Hepatocyte (in vitro differentiated cells): ENCODE results near the gene SNRNP200. TPM values are rescaled to one million over a fixed set of nuclear protein-coding genes. Genes with fewer than 3 reads are reported as not detected.

Experiments
- DNase-seq: peaks from one replicate; pipeline ENCODE4 v3.0.0-alpha.2; 2016; ENCODE audit warnings: low spot score
- H2AFZ ChIP-seq: fragments of 200-600 bp; sonication (generic); 2 replicates; pipeline ENCODE4 v1.6.0; 2016; ENCODE audit warnings: antibody characterized with exemption, mild to moderate bottlenecking
- H3K27ac ChIP-seq: fragments of 200-600 bp; sonication (generic); 2 replicates; pipeline ENCODE4 v1.5.1; 2016; ENCODE audit warnings: mild to moderate bottlenecking
- H3K27me3 ChIP-seq: fragments of 200-600 bp; sonication (generic); 2 replicates; pipeline ENCODE4 v1.6.1; 2016
- H3K36me3 ChIP-seq: fragments of 200-600 bp; sonication (generic); replicated peaks from 2 replicates; pipeline ENCODE4 v1.5.1; 2016; ENCODE audit warnings: low read depth; ENCODE audit not compliant: insufficient read depth
- H3K4me1 ChIP-seq: fragments of 200-600 bp; sonication (generic); 2 replicates; pipeline ENCODE4 v1.5.1; 2016; ENCODE audit warnings: mild to moderate bottlenecking, moderate library complexity; ENCODE audit not compliant: insufficient read depth
- H3K4me2 ChIP-seq: fragments of 200-600 bp; sonication (generic); 2 replicates; pipeline ENCODE4 v1.6.0; 2016
- H3K4me3 ChIP-seq: fragments of 200-600 bp; sonication (generic); 2 replicates; pipeline ENCODE4 v1.5.1; 2016; ENCODE audit warnings: mild to moderate bottlenecking
- H3K79me2 ChIP-seq: fragments of 200-600 bp; sonication (generic); 2 replicates; pipeline ENCODE4 v1.6.0; 2017; ENCODE audit warnings: mild to moderate bottlenecking
- H3K9me2 ChIP-seq: fragments of 200-600 bp; sonication (generic); replicated peaks from 2 replicates; pipeline ENCODE4 v1.6.0; 2017; ENCODE audit warnings: mild to moderate bottlenecking; ENCODE audit not compliant: insufficient read depth
- H3K9me3 ChIP-seq: fragments of 200-600 bp; sonication (generic); 2 replicates; pipeline ENCODE4 v1.5.1; 2016; ENCODE audit warnings: low read depth, mild to moderate bottlenecking
- H4K20me1 ChIP-seq: fragments of 200-600 bp; sonication (generic); 2 replicates; pipeline ENCODE4 v1.6.0; 2016; ENCODE audit warnings: mild to moderate bottlenecking; ENCODE audit not compliant: insufficient read depth, poor library complexity, severe bottlenecking
- EZH2 ChIP-seq: fragments of 200-600 bp; sonication (generic); IDR thresholded peaks from 2 replicates; pipeline ENCODE4 v1.6.1; 2016; ENCODE audit warnings: antibody characterized with exemption, mild to moderate bottlenecking, borderline replicate concordance
- EZH2phosphoT487 ChIP-seq: fragments of 200-600 bp; sonication (generic); IDR thresholded peaks from one replicate; pipeline ENCODE4 v1.6.1; 2018; ENCODE audit warnings: antibody characterized with exemption, mild to moderate bottlenecking, low read depth, moderate library complexity; ENCODE audit not compliant: unreplicated experiment, severe bottlenecking
- WGBS: methylation state at CpG from one replicate; pipeline ENCODE4 v1.1.6; 2016; ENCODE audit warnings: low lambda C conversion rate; ENCODE audit errors: missing lambda C conversion rate; 5-methylcytosine and 5-hydroxymethylcytosine counted together
- polyA plus RNA-seq: library from polyadenylated mRNA; unstranded; fragments of >200 nt; fragmentation: Nextera tagmentation; extraction: Ambion mirVana; gene quantifications from 2 replicates; pipeline ENCODE4 v1.2.1, GENCODE V29; 2016
- total RNA-seq: library from RNA; depleted of rRNA; stranded (reverse); fragments of >200 nt; gene quantifications from 2 replicates; pipeline ENCODE4 v1.2.3, GENCODE V29; 2014
- TF ChIP-seq, protein P1 (sequence below): fragments of 200-600 bp; sonication (generic); IDR thresholded peaks from 2 replicates; pipeline ENCODE4 v1.5.1; 2016; ENCODE audit warnings: antibody characterized with exemption, mild to moderate bottlenecking; ENCODE audit not compliant: poor library complexity

SNRNP200 gene
- total and polyA plus RNA-seq, 2 experiments from 2014 or later, result 59.8 to 60.9 TPM

- peak; percentile 37 for DNase-seq
Observed at GRCh38 chr2:96325041-96325883, 19.9 kb upstream of the SNRNP200 start, which contains the start of gene ITPRIPL1. Gene ITPRIPL1, plus strand, starts transcription at chr2:96325317. Its CDS starts 523 bp downstream, at chr2:96325840.

GRCh38 chr2:96324721-96325040 is 19.3 kb upstream of the SNRNP200 start:
- H3K4me2 ChIP-seq, result peak overlapping the region; percentile 99
- peaks cover 53% of the 10 kb centered on the region for H3K27me3 ChIP-seq
- peak overlapping the region; percentile 61 for H3K4me3 ChIP-seq
- no peaks in the 10 kb centered on the region for H3K79me2 ChIP-seq
- no peaks in the 10 kb centered on the region for H3K36me3 ChIP-seq
- H3K4me1 ChIP-seq, result peaks cover 12% of the 10 kb centered on the region
- TF ChIP-seq EZH2phosphoT487 (no peak), EZH2 (no peak)
- TF ChIP-seq, protein P1, sequence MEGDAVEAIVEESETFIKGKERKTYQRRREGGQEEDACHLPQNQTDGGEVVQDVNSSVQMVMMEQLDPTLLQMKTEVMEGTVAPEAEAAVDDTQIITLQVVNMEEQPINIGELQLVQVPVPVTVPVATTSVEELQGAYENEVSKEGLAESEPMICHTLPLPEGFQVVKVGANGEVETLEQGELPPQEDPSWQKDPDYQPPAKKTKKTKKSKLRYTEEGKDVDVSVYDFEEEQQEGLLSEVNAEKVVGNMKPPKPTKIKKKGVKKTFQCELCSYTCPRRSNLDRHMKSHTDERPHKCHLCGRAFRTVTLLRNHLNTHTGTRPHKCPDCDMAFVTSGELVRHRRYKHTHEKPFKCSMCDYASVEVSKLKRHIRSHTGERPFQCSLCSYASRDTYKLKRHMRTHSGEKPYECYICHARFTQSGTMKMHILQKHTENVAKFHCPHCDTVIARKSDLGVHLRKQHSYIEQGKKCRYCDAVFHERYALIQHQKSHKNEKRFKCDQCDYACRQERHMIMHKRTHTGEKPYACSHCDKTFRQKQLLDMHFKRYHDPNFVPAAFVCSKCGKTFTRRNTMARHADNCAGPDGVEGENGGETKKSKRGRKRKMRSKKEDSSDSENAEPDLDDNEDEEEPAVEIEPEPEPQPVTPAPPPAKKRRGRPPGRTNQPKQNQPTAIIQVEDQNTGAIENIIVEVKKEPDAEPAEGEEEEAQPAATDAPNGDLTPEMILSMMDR, result no peak
- no peaks in the 10 kb centered on the region for H4K20me1 ChIP-seq
- no peaks in the 10 kb centered on the region for H3K9me2 ChIP-seq
- peak overlapping the region; percentile 83 for H2AFZ ChIP-seq
- 42% methylated on average over 6 of the region's 6 CpGs for WGBS
- H3K27ac ChIP-seq, result no peak overlapping the region
- no peaks in the 10 kb centered on the region for H3K9me3 ChIP-seq
- DNase-seq, result no peak

More at GRCh38 chr2:96325041-96325883, 19.9 kb upstream of the SNRNP200 start, which contains the start of gene ITPRIPL1:
- peak within 1 kb of the TSS; percentile 99 for H3K4me2 ChIP-seq
- H3K27ac ChIP-seq, result no peak within 1 kb of the TSS
- no peaks in the 10 kb centered on the region for H3K79me2 ChIP-seq
- no peaks in the 10 kb centered on the region for H3K9me3 ChIP-seq
- peak within 1 kb of the TSS; percentile 61 for H3K4me3 ChIP-seq
- TF ChIP-seq EZH2 (no peak), EZH2phosphoT487 (no peak)
- TF ChIP-seq, protein P1, result no peak
- no peaks in the 10 kb centered on the region for H3K36me3 ChIP-seq
- H3K9me2 ChIP-seq, result no peaks in the 10 kb centered on the region
- H3K4me1 ChIP-seq, result peaks cover 12% of the 10 kb centered on the region
- peaks cover 48% of the 10 kb centered on the region for H3K27me3 ChIP-seq
- 7% methylated on average over 38 of the region's 58 CpGs for WGBS
- peak within 1 kb of the TSS; percentile 83 for H2AFZ ChIP-seq
- no peaks in the 10 kb centered on the region for H4K20me1 ChIP-seq

- Histone ChIP-seq H3K4me1 (peaks cover 12% of the 10 kb centered on the region), H3K4me3 (no peak overlapping the region), H2AFZ (no peak overlapping the region), H3K27ac (no peak overlapping the region), H3K27me3 (peaks cover 62% of the 10 kb centered on the region), H3K36me3 (no peaks in the 10 kb centered on the region), H3K4me2 (no peak overlapping the region), H4K20me1 (no peaks in the 10 kb centered on the region), H3K9me3 (no peaks in the 10 kb centered on the region), H3K9me2 (no peaks in the 10 kb centered on the region), H3K79me2 (no peaks in the 10 kb centered on the region)
- no peak for TF ChIP-seq EZH2
- TF ChIP-seq EZH2phosphoT487, result no peak
- TF ChIP-seq, protein P1, result no peak
- no peak for DNase-seq
- 93% methylated on average over 1 of the region's 1 CpG for WGBS
Observed at GRCh38 chr2:96323849-96324248, 18.5 kb upstream of the SNRNP200 start.
